ENCODE measurements around the gene DEUP1. TPM values are rescaled to one million over a fixed set of nuclear protein-coding genes. Genes with fewer than 3 reads are reported as not detected.
"Not testable (repeated sequence)": the region's sequence is repeated elsewhere in the genome, so short reads cannot be mapped to it uniquely, and the experiment has no call there.

Gene DEUP1
- 0.59 TPM for total RNA-seq

- DNase-seq = no peak
Measured at GRCh38 chr11:93330446-93330984, at the start of gene DEUP1. Gene DEUP1, plus strand, starts transcription at chr11:93330742. Its CDS starts 1,518 bp downstream, at chr11:93332260.

- DNase-seq = no peak
Measured at GRCh38 chr11:93285430-93285829, 45.1 kb upstream of the DEUP1 start.

- DNase-seq = no peak
Measured at GRCh38 chr11:93287434-93287833, 43.1 kb upstream of the DEUP1 start.

- no peak for DNase-seq
Measured at GRCh38 chr11:93288079-93288478, 42.5 kb upstream of the DEUP1 start.

GRCh38 chr11:93288767-93289166 lies 41.8 kb upstream of the DEUP1 start:
- no peak for DNase-seq

- DNase-seq = no peak
Measured at GRCh38 chr11:93289782-93290463, 40.6 kb upstream of the DEUP1 start.

- no peak for DNase-seq
Measured at GRCh38 chr11:93291110-93291509, 39.4 kb upstream of the DEUP1 start.

- no peak for DNase-seq
Measured at GRCh38 chr11:93291898-93292297, 38.6 kb upstream of the DEUP1 start.

- peak; percentile 35 for DNase-seq
Measured at GRCh38 chr11:93295921-93296575, 34.5 kb upstream of the DEUP1 start.

- DNase-seq = no peak
Measured at GRCh38 chr11:93303689-93304088, 26.9 kb upstream of the DEUP1 start.

- not testable (repeated sequence) for DNase-seq
Measured at GRCh38 chr11:93314399-93314798, 16.1 kb upstream of the DEUP1 start.

GRCh38 chr11:93319224-93319839 lies 11.2 kb upstream of the DEUP1 start:
- DNase-seq = no peak

GRCh38 chr11:93320230-93320629 lies 10.3 kb upstream of the DEUP1 start:
- no peak for DNase-seq

GRCh38 chr11:93322207-93322606 lies 8.3 kb upstream of the DEUP1 start:
- DNase-seq = no peak

- DNase-seq = no peak
Measured at GRCh38 chr11:93323747-93324146, 6.8 kb upstream of the DEUP1 start.

- DNase-seq = no peak
Measured at GRCh38 chr11:93324500-93324899, 6.0 kb upstream of the DEUP1 start.

- DNase-seq = no peak
Measured at GRCh38 chr11:93326681-93327080, 3.9 kb upstream of the DEUP1 start.

GRCh38 chr11:93329936-93330445 lies 551 bp upstream of the DEUP1 start:
- DNase-seq = peak; percentile 5

GRCh38 chr11:93340223-93340622 lies 9.7 kb downstream of the DEUP1 start:
- no peak for DNase-seq

- no peak for DNase-seq
Measured at GRCh38 chr11:93344855-93345333, 14.4 kb downstream of the DEUP1 start.

- no peak for DNase-seq
Measured at GRCh38 chr11:93348930-93349329, 18.4 kb downstream of the DEUP1 start.

GRCh38 chr11:93350835-93351234 lies 20.3 kb downstream of the DEUP1 start:
- no peak for DNase-seq

GRCh38 chr11:93359396-93359795 lies 28.9 kb downstream of the DEUP1 start:
- no peak for DNase-seq

Measured in skin of body (tissue), 2 donors.